H9 (cell line): Measurements from ENCODE around the gene LONRF3. TPM values are rescaled to one million over a fixed set of nuclear protein-coding genes. Genes with fewer than 3 reads are reported as not detected.
"Not testable (repeated sequence)": the region's sequence is repeated elsewhere in the genome, so short reads cannot be mapped to it uniquely, and the experiment has no call there.

ENCODE experiments used
- DNase-seq: peaks from one replicate; pipeline ENCODE4 v3.0.0-alpha.2; 2017
- H2AFZ ChIP-seq: one replicate; pipeline ENCODE4 v1.6.1; 2013; ENCODE audit warnings: mild to moderate bottlenecking, low read length, control low read depth, moderate library complexity
- H2AK5ac ChIP-seq: 2 replicates; pipeline ENCODE4 v1.6.1; 2013; ENCODE audit warnings: low read length, control low read depth, mixed read lengths; ENCODE audit not compliant: insufficient read length
- H2BK120ac ChIP-seq: one replicate; pipeline ENCODE4 v1.6.1; 2013; ENCODE audit warnings: low read depth, mild to moderate bottlenecking, low read length, control low read depth, inconsistent platforms; ENCODE audit not compliant: poor library complexity, severe bottlenecking
- H2BK12ac ChIP-seq: 2 replicates; pipeline ENCODE4 v1.6.1; 2013; ENCODE audit warnings: low read length, control low read depth, mixed read lengths, low read depth; ENCODE audit not compliant: insufficient read length
- H2BK15ac ChIP-seq: 2 replicates; pipeline ENCODE4 v1.6.1; 2013; ENCODE audit warnings: low read depth, low read length, control low read depth
- H2BK20ac ChIP-seq: one replicate; pipeline ENCODE4 v1.6.1; 2013; ENCODE audit warnings: low read depth, mild to moderate bottlenecking, low read length, control low read depth, inconsistent platforms; ENCODE audit not compliant: poor library complexity, severe bottlenecking
- H2BK5ac ChIP-seq: 2 replicates; pipeline ENCODE4 v1.6.1; 2013; ENCODE audit warnings: low read length, control low read depth, mixed read lengths; ENCODE audit not compliant: insufficient read length
- H3K14ac ChIP-seq: 2 replicates; pipeline ENCODE4 v1.6.1; 2013; ENCODE audit warnings: low read length, control low read depth; ENCODE audit not compliant: insufficient read depth
- H3K18ac ChIP-seq: 2 replicates; pipeline ENCODE4 v1.6.1; 2013; ENCODE audit warnings: low read depth, mild to moderate bottlenecking, mixed read lengths, low read length, control low read depth; ENCODE audit not compliant: insufficient read length
- H3K23ac ChIP-seq: 2 replicates; pipeline ENCODE4 v1.6.1; 2013; ENCODE audit warnings: low read length, control low read depth, mixed read lengths, low read depth; ENCODE audit not compliant: insufficient read length
- H3K23me2 ChIP-seq: 2 replicates; pipeline ENCODE4 v1.6.1; 2013; ENCODE audit warnings: low read depth, mild to moderate bottlenecking, mixed read lengths, low read length, control low read depth; ENCODE audit not compliant: insufficient read length, poor library complexity, severe bottlenecking
- H3K27ac ChIP-seq: 2 replicates; pipeline ENCODE4 v1.5.1; 2013; ENCODE audit warnings: low read length, control low read depth, mixed read lengths, low read depth; ENCODE audit not compliant: insufficient read length
- H3K27me3 ChIP-seq: 2 replicates; pipeline ENCODE4 v1.6.1; 2013; ENCODE audit warnings: low read length, control low read depth, inconsistent platforms; ENCODE audit not compliant: insufficient read depth
- H3K4ac ChIP-seq: 2 replicates; pipeline ENCODE4 v1.6.1; 2013; ENCODE audit warnings: low read depth, mild to moderate bottlenecking, control low read depth, inconsistent platforms, low read length, moderate library complexity
- H3K4me1 ChIP-seq: 2 replicates; pipeline ENCODE4 v1.6.1; 2013; ENCODE audit warnings: low read length, control low read depth, inconsistent platforms; ENCODE audit not compliant: insufficient read depth
- H3K4me2 ChIP-seq: 2 replicates; pipeline ENCODE4 v1.6.1; 2013; ENCODE audit warnings: low read length, control low read depth, mixed read lengths; ENCODE audit not compliant: insufficient read length, insufficient read depth
- H3K56ac ChIP-seq: 2 replicates; pipeline ENCODE4 v1.6.1; 2013; ENCODE audit warnings: low read depth, mild to moderate bottlenecking, mixed read lengths, low read length, control low read depth; ENCODE audit not compliant: insufficient read length
- H3K79me1 ChIP-seq: 2 replicates; pipeline ENCODE4 v1.6.1; 2013; ENCODE audit warnings: low read depth, mild to moderate bottlenecking, moderate library complexity, low read length, control low read depth, inconsistent platforms; ENCODE audit not compliant: insufficient read depth, poor library complexity, severe bottlenecking
- H3K79me2 ChIP-seq: 2 replicates; pipeline ENCODE4 v1.6.1; 2013; ENCODE audit warnings: low read length, control low read depth, inconsistent platforms; ENCODE audit not compliant: insufficient read depth
- H3K9ac ChIP-seq: 2 replicates; pipeline ENCODE4 v1.6.1; 2013; ENCODE audit warnings: low read length, control low read depth, mixed read lengths; ENCODE audit not compliant: insufficient read length; ENCODE audit errors: extremely low read depth
- H3K9me3 ChIP-seq: one replicate; pipeline ENCODE4 v1.6.1; 2013; ENCODE audit warnings: low read depth, low read length, inconsistent platforms; ENCODE audit not compliant: control insufficient read depth
- H3T11ph ChIP-seq: one replicate; pipeline ENCODE4 v1.6.1; 2013; ENCODE audit warnings: mild to moderate bottlenecking, low read length, control low read depth, inconsistent platforms
- H4K20me1 ChIP-seq: one replicate; pipeline ENCODE4 v1.6.1; 2013; ENCODE audit not compliant: control insufficient read depth, insufficient read length, insufficient read depth
- H4K5ac ChIP-seq: 2 replicates; pipeline ENCODE4 v1.6.1; 2013; ENCODE audit warnings: low read depth, mild to moderate bottlenecking, mixed read lengths, low read length, control low read depth; ENCODE audit not compliant: insufficient read length
- H4K8ac ChIP-seq: replicated peaks from 2 replicates; pipeline ENCODE4 v1.6.1; 2013; ENCODE audit warnings: low read length, control low read depth, mixed read lengths, low read depth; ENCODE audit not compliant: insufficient read length
- H4K91ac ChIP-seq: 2 replicates; pipeline ENCODE4 v1.6.1; 2013; ENCODE audit warnings: low read depth, mild to moderate bottlenecking, moderate library complexity, mixed read lengths, low read length, control low read depth; ENCODE audit not compliant: insufficient read length
- H3K27ac Mint-ChIP-seq, 3 experiments: 2 replicates in 2 of 3; 3 replicates in 1 of 3; pipeline ENCODE4 v1.8.0; 2020 to 2021; ENCODE audit warnings: mixed read lengths in 3 of 3, mild to moderate bottlenecking in 1 of 3, moderate library complexity in 1 of 3
- H3K27me3 Mint-ChIP-seq: 2 replicates; pipeline ENCODE4 v1.8.0; 2021; ENCODE audit warnings: low read depth, mild to moderate bottlenecking, moderate library complexity, mixed read lengths
- H3K36me3 Mint-ChIP-seq, 3 experiments: 2 replicates in 2 of 3; 3 replicates in 1 of 3; pipeline ENCODE4 v1.8.0; 2020 to 2021; ENCODE audit warnings: low read depth in 3 of 3, mixed read lengths in 3 of 3; ENCODE audit not compliant: insufficient read depth in 1 of 3
- H3K4me1 Mint-ChIP-seq, 2 experiments: 2 replicates each; pipeline ENCODE4 v1.8.0; 2020; ENCODE audit warnings: mixed read lengths in 2 of 2
- H3K4me3 Mint-ChIP-seq, 2 experiments: 2 replicates in 1 of 2; 3 replicates in 1 of 2; pipeline ENCODE4 v1.8.0; 2020 to 2021; ENCODE audit warnings: mild to moderate bottlenecking in 2 of 2, mixed read lengths in 2 of 2, moderate library complexity in 1 of 2
- H3K9me3 Mint-ChIP-seq, 2 experiments: 2 replicates in 1 of 2; 3 replicates in 1 of 2; pipeline ENCODE4 v1.8.0; 2020; ENCODE audit warnings: mild to moderate bottlenecking in 2 of 2, mixed read lengths in 2 of 2, moderate library complexity in 1 of 2
- WGBS: extraction: QIAGEN DNeasy Blood & Tissue Kit; methylation state at CpG from one replicate; pipeline ENCODE4 v1.1.7; 2013; ENCODE audit warnings: missing lambda C conversion rate, low lambda C conversion rate, mixed read lengths; ENCODE audit not compliant: insufficient read length; ENCODE audit errors: extremely low coverage; 5-methylcytosine and 5-hydroxymethylcytosine counted together
- total RNA-seq: library from RNA; stranded (reverse); gene quantifications from 2 replicates; pipeline ENCODE4 v1.2.1, GENCODE V29; 2021
- TF ChIP-seq, protein P1 (sequence below): fragments of 200-600 bp; sonication (generic); conservative IDR thresholded peaks from 3 replicates; pipeline ENCODE4 v1.8.0; 2021; ENCODE audit warnings: antibody characterized with exemption, mild to moderate bottlenecking

The LONRF3 gene
- total RNA-seq, 1 experiment from 2014 or later = 0.33 TPM

DNA sequence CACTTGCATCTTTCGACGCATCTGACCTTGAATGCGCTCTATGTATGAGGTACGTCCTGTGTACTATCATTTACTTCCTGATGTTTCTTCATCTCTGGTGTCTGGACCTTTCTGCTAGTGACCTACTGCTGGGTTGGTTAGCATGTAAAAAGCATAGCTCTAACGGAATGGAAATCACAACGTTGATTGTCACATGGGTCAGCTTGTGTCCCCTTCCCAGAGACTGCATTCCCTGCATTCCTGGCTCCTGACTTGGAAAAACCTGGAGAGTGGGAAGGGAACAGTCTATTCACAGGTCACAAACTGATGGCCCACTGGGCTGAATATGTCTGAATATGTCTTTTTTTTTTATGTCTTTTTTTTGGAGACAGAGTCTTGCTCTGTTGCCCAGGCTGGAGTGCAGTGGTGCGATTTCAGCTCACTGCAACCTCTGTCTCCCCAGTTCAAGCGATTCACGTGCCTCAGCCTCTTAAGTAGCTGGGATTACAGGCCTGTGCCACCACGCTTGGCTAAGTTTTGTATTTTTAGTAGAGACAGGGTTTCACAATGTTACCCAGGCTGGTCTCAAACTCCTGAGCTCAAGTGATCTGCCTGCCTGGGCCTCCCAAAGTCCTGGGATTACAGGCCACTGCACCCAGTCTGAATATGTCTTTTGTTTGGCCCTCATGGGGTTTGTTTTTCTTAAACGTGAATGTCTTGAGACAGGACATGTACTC lies 16.3 kb downstream of the LONRF3 start:
- Mint-ChIP-seq H3K4me3 (no peak overlapping the region), H3K27ac (no peak overlapping the region), H3K4me1 (peaks cover 11 to 20% of the 10 kb centered on the region in 2 experiments), H3K36me3 (peaks cover 5 to 10% (median 6%) of the 10 kb centered on the region in 3 experiments; a peak in 5 of 7 replicates), H3K9me3 (peaks cover 71 to 72% of the 10 kb centered on the region in 2 experiments), H3K27me3 (peaks cover 40% of the 10 kb centered on the region)
- Histone ChIP-seq H3K4ac (no peak overlapping the region), H3K27me3 (no peaks in the 10 kb centered on the region), H3K9me3 (peaks cover 21% of the 10 kb centered on the region), H2BK5ac (no peak overlapping the region), H3K18ac (no peak overlapping the region), H3K27ac (no peak overlapping the region), H4K91ac (no peak overlapping the region), H3K56ac (no peak overlapping the region), H3K23me2 (no peaks in the 10 kb centered on the region), H2AFZ (no peak overlapping the region), H3K9ac (no peak overlapping the region), H4K20me1 (no peaks in the 10 kb centered on the region), H4K8ac (no peak overlapping the region), H3K4me1 (peaks cover 3% of the 10 kb centered on the region; the same call in 1 of the 2 replicates), H3T11ph (no peak overlapping the region), H2BK20ac (no peak overlapping the region), H3K79me1 (no peaks in the 10 kb centered on the region), H3K4me2 (no peak overlapping the region), H3K23ac (no peak overlapping the region), H2BK120ac (no peak overlapping the region), H4K5ac (no peak overlapping the region), H3K79me2 (no peaks in the 10 kb centered on the region), H3K14ac (no peak overlapping the region), H2BK12ac (no peak overlapping the region), H2AK5ac (no peak overlapping the region), H2BK15ac (no peak overlapping the region)
- DNase-seq = no peak
- no CpG with 5 or more reads among the region's 11 CpGs for WGBS
- TF ChIP-seq, protein P1, sequence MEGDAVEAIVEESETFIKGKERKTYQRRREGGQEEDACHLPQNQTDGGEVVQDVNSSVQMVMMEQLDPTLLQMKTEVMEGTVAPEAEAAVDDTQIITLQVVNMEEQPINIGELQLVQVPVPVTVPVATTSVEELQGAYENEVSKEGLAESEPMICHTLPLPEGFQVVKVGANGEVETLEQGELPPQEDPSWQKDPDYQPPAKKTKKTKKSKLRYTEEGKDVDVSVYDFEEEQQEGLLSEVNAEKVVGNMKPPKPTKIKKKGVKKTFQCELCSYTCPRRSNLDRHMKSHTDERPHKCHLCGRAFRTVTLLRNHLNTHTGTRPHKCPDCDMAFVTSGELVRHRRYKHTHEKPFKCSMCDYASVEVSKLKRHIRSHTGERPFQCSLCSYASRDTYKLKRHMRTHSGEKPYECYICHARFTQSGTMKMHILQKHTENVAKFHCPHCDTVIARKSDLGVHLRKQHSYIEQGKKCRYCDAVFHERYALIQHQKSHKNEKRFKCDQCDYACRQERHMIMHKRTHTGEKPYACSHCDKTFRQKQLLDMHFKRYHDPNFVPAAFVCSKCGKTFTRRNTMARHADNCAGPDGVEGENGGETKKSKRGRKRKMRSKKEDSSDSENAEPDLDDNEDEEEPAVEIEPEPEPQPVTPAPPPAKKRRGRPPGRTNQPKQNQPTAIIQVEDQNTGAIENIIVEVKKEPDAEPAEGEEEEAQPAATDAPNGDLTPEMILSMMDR = no peak

DNA sequence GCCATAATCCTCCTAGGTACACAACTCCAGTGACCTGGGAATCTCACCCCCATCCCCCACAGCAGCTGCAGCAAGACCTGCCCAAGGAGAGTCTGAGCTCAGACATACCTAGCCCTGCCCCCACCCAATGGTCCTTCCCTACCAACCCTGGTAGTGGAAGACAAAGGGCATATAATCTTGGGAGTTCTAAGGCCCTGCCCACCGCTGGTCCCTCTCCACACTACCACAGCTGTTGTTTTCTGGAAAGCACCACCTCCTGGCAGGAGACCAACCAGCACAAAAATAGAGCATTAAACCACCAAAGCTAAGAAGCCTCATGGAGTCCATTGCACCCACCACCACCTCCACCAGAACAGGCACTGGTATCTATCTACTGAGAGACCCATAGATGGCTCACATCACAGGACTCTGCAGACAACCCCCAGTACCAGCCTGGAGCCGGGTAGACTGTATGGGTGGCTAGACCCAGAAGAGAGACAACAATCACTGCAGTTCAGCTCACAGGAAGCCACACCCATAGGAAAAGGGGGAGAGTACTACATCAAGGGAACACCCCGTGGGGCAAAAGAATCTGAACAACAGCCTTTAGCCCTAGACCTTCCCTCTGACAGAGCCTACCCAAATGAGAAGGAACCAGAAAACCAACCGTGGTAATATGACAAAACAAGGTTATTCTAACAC lies 18.2 kb downstream of the LONRF3 start:
- H3K4me2 ChIP-seq, H2BK5ac ChIP-seq, H4K91ac ChIP-seq, H2AFZ ChIP-seq, H3T11ph ChIP-seq, H2BK20ac ChIP-seq, H4K5ac ChIP-seq, H3K14ac ChIP-seq, H4K20me1 ChIP-seq, H3K27ac ChIP-seq, H3K23ac ChIP-seq, H3K9ac ChIP-seq, H3K56ac ChIP-seq, DNase-seq, H2BK12ac ChIP-seq, H3K4me3 Mint-ChIP-seq, H4K8ac ChIP-seq, H3K27ac Mint-ChIP-seq, H3K27me3 ChIP-seq, H3K4me1 ChIP-seq, H3K18ac ChIP-seq, H3K4ac ChIP-seq, H3K23me2 ChIP-seq, H2AK5ac ChIP-seq, H2BK120ac ChIP-seq, H2BK15ac ChIP-seq, H3K79me2 ChIP-seq, H3K79me1 ChIP-seq: not testable (repeated sequence)
- no CpG with 5 or more reads among the region's 4 CpGs for WGBS
- peaks cover 21% of the 10 kb centered on the region for H3K9me3 ChIP-seq
- H3K27me3 Mint-ChIP-seq = peaks cover 33% of the 10 kb centered on the region
- peaks cover 11 to 20% of the 10 kb centered on the region in 2 experiments for H3K4me1 Mint-ChIP-seq
- H3K9me3 Mint-ChIP-seq = peaks cover 71 to 74% of the 10 kb centered on the region in 2 experiments
- H3K36me3 Mint-ChIP-seq = peaks cover 3 to 10% (median 6%) of the 10 kb centered on the region in 3 experiments; a peak in 4 of 7 replicates
